Activated naive CD4-positive, alpha-beta T cell treated with anti-CD3 and anti-CD28 coated beads for 36 hours (primary cell): ENCODE results near the gene LRIG1. TPM values are rescaled to one million over a fixed set of nuclear protein-coding genes. Genes with fewer than 3 reads are reported as not detected.

ENCODE experiments used
- CTCF ChIA-PET: fragments of 350-600 bp; sonication (Branson Sonifier 250); formaldehyde crosslinking; loops from one replicate; lab custom pipeline; 2021; ENCODE audit warnings: antibody characterized with exemption; lab: Charles Lee
- DNase-seq: peaks from one replicate; pipeline ENCODE4 v3.0.0-alpha.2; 2020
- H3K27ac Mint-ChIP-seq: one replicate; pipeline ENCODE4 v1.8.0; 2021; ENCODE audit warnings: mild to moderate bottlenecking, mixed read lengths
- H3K27me3 Mint-ChIP-seq: one replicate; pipeline ENCODE4 v1.8.0; 2021; ENCODE audit warnings: low read depth, mixed read lengths
- H3K36me3 Mint-ChIP-seq: one replicate; pipeline ENCODE4 v1.8.0; 2021; ENCODE audit warnings: low read depth, mixed read lengths
- H3K4me1 Mint-ChIP-seq: one replicate; pipeline ENCODE4 v1.8.0; 2021; ENCODE audit warnings: low read depth, mixed read lengths
- H3K4me3 Mint-ChIP-seq: one replicate; pipeline ENCODE4 v1.8.0; 2021; ENCODE audit warnings: mild to moderate bottlenecking, moderate library complexity, mixed read lengths
- H3K9me3 Mint-ChIP-seq: one replicate; pipeline ENCODE4 v1.8.0; 2021; ENCODE audit warnings: mixed read lengths
- intact Hi-C: fragments of 100-400 bp; cut with micrococcal nuclease; formaldehyde crosslinking; loops from one replicate; pipeline ENCODE4 v1.15.1; 2023
- total RNA-seq, 2 experiments: library from RNA; stranded (reverse); gene quantifications; one replicate each; pipeline ENCODE4 v1.2.3, GENCODE V29; 2021

LRIG1 gene
- total RNA-seq, 2 experiments from 2014 or later = 18.3 to 19.0 TPM

- intact Hi-C loops = no loop called here
- Mint-ChIP-seq H3K4me3 (no peak overlapping the region), H3K4me1 (no peaks in the 10 kb centered on the region), H3K27me3 (no peaks in the 10 kb centered on the region), H3K27ac (no peak overlapping the region), H3K36me3 (peaks cover 3% of the 10 kb centered on the region), H3K9me3 (no peaks in the 10 kb centered on the region)
- no peak for DNase-seq
- CTCF ChIA-PET = no interaction called here
Observed at GRCh38 chr3:66361356-66361755, 139.5 kb downstream of the LRIG1 start.

GRCh38 chr3:66355997-66356396 lies 144.8 kb downstream of the LRIG1 start:
- DNase-seq = no peak
- Mint-ChIP-seq H3K4me3 (no peak overlapping the region), H3K9me3 (no peaks in the 10 kb centered on the region), H3K4me1 (peaks cover 7% of the 10 kb centered on the region), H3K27ac (no peak overlapping the region), H3K27me3 (no peaks in the 10 kb centered on the region), H3K36me3 (peaks cover 7% of the 10 kb centered on the region)
- intact Hi-C loops = no loop called here
- CTCF ChIA-PET = interaction anchor here (1.0 to 2.0 kb wide), 3 partner anchors 22 to 460 kb away, joined by 3 to 5 read pairs (median 3); no protein-coding TSS in a partner anchor

- Mint-ChIP-seq H3K4me3 (no peak overlapping the region), H3K27ac (no peak overlapping the region), H3K36me3 (peaks cover 9% of the 10 kb centered on the region), H3K27me3 (no peaks in the 10 kb centered on the region), H3K9me3 (no peaks in the 10 kb centered on the region), H3K4me1 (peaks cover 7% of the 10 kb centered on the region)
- DNase-seq = no peak
- intact Hi-C loops = no loop called here
- CTCF ChIA-PET = interaction anchor here (1.1 to 2.0 kb wide), 2 partner anchors 23 to 79 kb away, joined by 3 to 5 read pairs; no protein-coding TSS in a partner anchor
Observed at GRCh38 chr3:66355394-66355793, 145.4 kb downstream of the LRIG1 start.

- Mint-ChIP-seq H3K36me3 (peaks cover 12% of the 10 kb centered on the region), H3K4me3 (no peak overlapping the region), H3K4me1 (peaks cover 7% of the 10 kb centered on the region), H3K27me3 (no peaks in the 10 kb centered on the region), H3K27ac (no peak overlapping the region), H3K9me3 (no peaks in the 10 kb centered on the region)
- DNase-seq = no peak
- CTCF ChIA-PET = interaction anchor here (0.6 to 1.2 kb wide), 2 partner anchors 11 to 30 kb away, joined by 4 to 6 read pairs; no protein-coding TSS in a partner anchor
- intact Hi-C loops = no loop called here
Observed at GRCh38 chr3:66354001-66354400, 146.8 kb downstream of the LRIG1 start.

GRCh38 chr3:66353530-66353929 lies 147.3 kb downstream of the LRIG1 start:
- Mint-ChIP-seq H3K27ac (no peak overlapping the region), H3K27me3 (no peaks in the 10 kb centered on the region), H3K36me3 (peaks cover 12% of the 10 kb centered on the region), H3K9me3 (no peaks in the 10 kb centered on the region), H3K4me1 (peaks cover 7% of the 10 kb centered on the region), H3K4me3 (no peak overlapping the region)
- CTCF ChIA-PET = interaction anchor here (0.6 kb wide), 1 partner anchor 31 kb away, joined by 6 read pairs; no protein-coding TSS in a partner anchor
- intact Hi-C loops = no loop called here
- DNase-seq = no peak

- Mint-ChIP-seq H3K36me3 (peaks cover 13% of the 10 kb centered on the region), H3K27me3 (no peaks in the 10 kb centered on the region), H3K27ac (no peak overlapping the region), H3K9me3 (no peaks in the 10 kb centered on the region), H3K4me3 (no peak overlapping the region), H3K4me1 (peaks cover 7% of the 10 kb centered on the region)
- intact Hi-C loops = no loop called here
- CTCF ChIA-PET = no interaction called here
- no peak for DNase-seq
Observed at GRCh38 chr3:66353039-66353438, 147.8 kb downstream of the LRIG1 start.

GRCh38 chr3:66350601-66351000 lies 150.2 kb downstream of the LRIG1 start:
- Mint-ChIP-seq H3K4me1 (peaks cover 6% of the 10 kb centered on the region), H3K27ac (no peak overlapping the region), H3K4me3 (no peak overlapping the region), H3K36me3 (peaks cover 29% of the 10 kb centered on the region), H3K9me3 (no peaks in the 10 kb centered on the region), H3K27me3 (no peaks in the 10 kb centered on the region)
- intact Hi-C loops = no loop called here
- CTCF ChIA-PET = no interaction called here
- no peak for DNase-seq

GRCh38 chr3:66348704-66349103 lies 152.1 kb downstream of the LRIG1 start:
- intact Hi-C loops = no loop called here
- no peaks in the 10 kb centered on the region for H3K4me1 Mint-ChIP-seq
- CTCF ChIA-PET = no interaction called here
- H3K36me3 Mint-ChIP-seq = peaks cover 31% of the 10 kb centered on the region
- no peak overlapping the region for H3K4me3 Mint-ChIP-seq
- no peak overlapping the region for H3K27ac Mint-ChIP-seq
- no peaks in the 10 kb centered on the region for H3K27me3 Mint-ChIP-seq
- DNase-seq = no peak
- no peaks in the 10 kb centered on the region for H3K9me3 Mint-ChIP-seq

- no peaks in the 10 kb centered on the region for H3K27me3 Mint-ChIP-seq
- intact Hi-C loops = no loop called here
- CTCF ChIA-PET = interaction anchor here (0.6 kb wide), 1 partner anchor 593 kb away, joined by 5 read pairs; no protein-coding TSS in a partner anchor
- no peaks in the 10 kb centered on the region for H3K9me3 Mint-ChIP-seq
- no peak for DNase-seq
- H3K36me3 Mint-ChIP-seq = peaks cover 24% of the 10 kb centered on the region
- H3K27ac Mint-ChIP-seq = no peak overlapping the region
- H3K4me3 Mint-ChIP-seq = no peak overlapping the region
- no peaks in the 10 kb centered on the region for H3K4me1 Mint-ChIP-seq
Observed at GRCh38 chr3:66344848-66345578, 155.8 kb downstream of the LRIG1 start.

GRCh38 chr3:66344391-66344811 lies 156.4 kb downstream of the LRIG1 start:
- Mint-ChIP-seq H3K27ac (no peak overlapping the region), H3K36me3 (peaks cover 24% of the 10 kb centered on the region), H3K9me3 (no peaks in the 10 kb centered on the region), H3K4me1 (no peaks in the 10 kb centered on the region), H3K4me3 (no peak overlapping the region), H3K27me3 (no peaks in the 10 kb centered on the region)
- no peak for DNase-seq
- intact Hi-C loops = no loop called here
- CTCF ChIA-PET = interaction anchor here (0.6 kb wide), 1 partner anchor 594 kb away, joined by 5 read pairs; no protein-coding TSS in a partner anchor

- Mint-ChIP-seq H3K9me3 (no peaks in the 10 kb centered on the region), H3K27ac (no peak overlapping the region), H3K36me3 (peaks cover 21% of the 10 kb centered on the region), H3K27me3 (no peaks in the 10 kb centered on the region), H3K4me3 (no peak overlapping the region), H3K4me1 (peaks cover 3% of the 10 kb centered on the region)
- intact Hi-C loops = no loop called here
- CTCF ChIA-PET = interaction anchor here (0.6 to 1.2 kb wide), 3 partner anchors 12 to 65 kb away, joined by 3 to 5 read pairs (median 4); no protein-coding TSS in a partner anchor
- DNase-seq = no peak
Observed at GRCh38 chr3:66342717-66343356, 158.0 kb downstream of the LRIG1 start.

- no peaks in the 10 kb centered on the region for H3K9me3 Mint-ChIP-seq
- H3K27ac Mint-ChIP-seq = no peak overlapping the region
- CTCF ChIA-PET = no interaction called here
- no peak for DNase-seq
- H3K27me3 Mint-ChIP-seq = no peaks in the 10 kb centered on the region
- H3K4me3 Mint-ChIP-seq = no peak overlapping the region
- H3K4me1 Mint-ChIP-seq = peaks cover 23% of the 10 kb centered on the region
- H3K36me3 Mint-ChIP-seq = no peaks in the 10 kb centered on the region
- intact Hi-C loops = no loop called here
Observed at GRCh38 chr3:66338927-66339326, 161.9 kb downstream of the LRIG1 start.
